ENCODE measurements around the gene ZNF827.

Gene ZNF827

DNA sequence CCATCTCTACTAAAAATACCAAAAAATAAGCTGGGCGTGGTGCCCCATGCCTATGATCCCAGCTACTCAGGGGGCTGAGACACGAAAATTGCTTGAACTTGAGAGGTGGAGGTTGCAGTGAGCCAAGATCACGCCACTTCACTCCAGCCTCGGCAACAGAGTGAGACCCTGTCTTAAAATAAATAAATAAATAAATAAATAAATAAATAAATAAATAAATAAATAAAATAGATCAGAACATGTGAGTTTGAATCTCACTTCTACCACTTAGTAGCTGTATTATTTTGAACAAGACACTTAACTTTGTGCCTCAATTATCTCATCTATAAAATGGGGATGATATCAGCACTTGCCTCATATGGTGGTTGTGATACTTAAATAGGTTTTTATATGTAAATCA, 168.5 kb downstream of the ZNF827 start:
- H3K4me3 ChIP-seq (ENCODE audit: control insufficient read depth, low read depth, low read length): no peak overlapping the region
- TF ChIP-seq, protein P1, sequence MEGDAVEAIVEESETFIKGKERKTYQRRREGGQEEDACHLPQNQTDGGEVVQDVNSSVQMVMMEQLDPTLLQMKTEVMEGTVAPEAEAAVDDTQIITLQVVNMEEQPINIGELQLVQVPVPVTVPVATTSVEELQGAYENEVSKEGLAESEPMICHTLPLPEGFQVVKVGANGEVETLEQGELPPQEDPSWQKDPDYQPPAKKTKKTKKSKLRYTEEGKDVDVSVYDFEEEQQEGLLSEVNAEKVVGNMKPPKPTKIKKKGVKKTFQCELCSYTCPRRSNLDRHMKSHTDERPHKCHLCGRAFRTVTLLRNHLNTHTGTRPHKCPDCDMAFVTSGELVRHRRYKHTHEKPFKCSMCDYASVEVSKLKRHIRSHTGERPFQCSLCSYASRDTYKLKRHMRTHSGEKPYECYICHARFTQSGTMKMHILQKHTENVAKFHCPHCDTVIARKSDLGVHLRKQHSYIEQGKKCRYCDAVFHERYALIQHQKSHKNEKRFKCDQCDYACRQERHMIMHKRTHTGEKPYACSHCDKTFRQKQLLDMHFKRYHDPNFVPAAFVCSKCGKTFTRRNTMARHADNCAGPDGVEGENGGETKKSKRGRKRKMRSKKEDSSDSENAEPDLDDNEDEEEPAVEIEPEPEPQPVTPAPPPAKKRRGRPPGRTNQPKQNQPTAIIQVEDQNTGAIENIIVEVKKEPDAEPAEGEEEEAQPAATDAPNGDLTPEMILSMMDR (IDR thresholded peaks at IDR 0.05; ENCODE audit: control insufficient read depth, insufficient read depth, low read depth, low read length, missing control alignments): no peak
- no peak for DNase-seq (ENCODE audit: low read depth)

DNA sequence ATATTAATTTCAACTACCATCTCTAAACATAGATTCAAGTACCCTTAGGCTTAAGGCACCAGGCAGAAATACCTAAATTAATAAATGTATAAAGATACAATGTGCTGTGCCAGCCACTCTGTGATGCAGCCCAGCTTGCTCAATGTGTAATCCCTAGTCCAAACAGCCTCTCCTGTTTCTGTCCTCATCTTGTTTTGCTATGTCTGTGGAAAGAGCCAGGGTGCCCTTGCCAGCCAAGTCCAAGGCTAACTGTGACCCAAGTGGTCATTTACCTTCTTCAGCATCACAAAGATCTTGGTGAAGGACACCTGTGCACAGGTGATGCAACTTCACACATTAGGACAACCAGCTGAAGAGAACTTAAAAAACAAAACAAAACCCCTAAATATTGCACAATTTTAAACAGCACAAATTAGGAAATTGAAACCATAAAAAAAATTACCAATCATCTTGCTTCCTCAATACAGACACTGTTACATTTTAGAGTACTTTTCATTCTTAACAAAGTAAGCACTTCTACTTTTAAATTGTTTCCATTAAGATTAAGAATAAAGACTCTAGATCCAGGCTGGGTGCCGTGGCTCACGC, 169.1 kb downstream of the ZNF827 start:
- no peak overlapping the region for H3K4me3 ChIP-seq (ENCODE audit: control insufficient read depth, low read depth, low read length)
- TF ChIP-seq, protein P1 (IDR thresholded peaks at IDR 0.05; ENCODE audit: control insufficient read depth, insufficient read depth, low read depth, low read length, missing control alignments): no peak
- DNase-seq (ENCODE audit: low read depth): no peak

DNA sequence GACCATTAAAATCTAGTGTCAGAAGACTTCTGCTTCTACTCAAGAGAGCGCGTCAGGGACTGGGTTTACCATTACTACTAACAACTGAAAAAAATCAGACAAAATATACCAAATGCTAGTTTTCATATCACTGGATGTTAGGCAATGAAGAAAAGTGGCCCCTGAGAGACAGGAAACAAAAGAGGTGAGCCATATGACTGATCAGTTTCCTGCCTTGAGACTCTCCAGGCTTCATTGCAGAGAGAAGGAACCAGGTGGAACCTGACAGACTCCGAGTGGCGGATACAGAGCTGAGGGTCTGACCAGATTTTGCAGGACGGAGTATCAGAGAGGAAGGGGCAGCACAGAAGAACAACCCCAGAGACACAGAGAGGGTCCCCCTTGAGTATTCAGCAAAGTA, 172.3 kb downstream of the ZNF827 start:
- TF ChIP-seq, protein P1 (IDR thresholded peaks at IDR 0.05; ENCODE audit: control insufficient read depth, insufficient read depth, low read depth, low read length, missing control alignments): no peak
- H3K4me3 ChIP-seq (ENCODE audit: control insufficient read depth, low read depth, low read length): no peak overlapping the region
- DNase-seq (ENCODE audit: low read depth): no peak

DNA sequence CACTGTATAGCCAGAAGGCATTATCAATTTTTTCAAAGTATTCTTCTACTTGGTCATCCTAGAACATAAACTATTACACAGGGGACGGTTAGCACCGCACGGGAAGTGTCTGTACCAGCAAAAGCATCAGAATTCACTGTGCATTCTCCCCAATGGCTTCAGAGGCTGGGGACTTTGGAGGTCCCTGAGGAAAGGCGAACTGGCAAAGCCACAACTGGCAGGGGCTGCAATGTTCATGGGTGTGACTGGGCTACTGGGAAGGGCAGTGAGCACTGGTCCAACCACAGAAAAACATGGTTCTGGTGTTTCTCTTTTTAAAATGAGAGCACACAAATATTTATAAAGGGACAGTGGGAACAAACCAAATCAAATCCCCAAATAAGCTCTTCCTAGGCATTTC, 175.2 kb downstream of the ZNF827 start:
- TF ChIP-seq, protein P1 (IDR thresholded peaks at IDR 0.05; ENCODE audit: control insufficient read depth, insufficient read depth, low read depth, low read length, missing control alignments): no peak
- DNase-seq (ENCODE audit: low read depth): no peak
- H3K4me3 ChIP-seq (ENCODE audit: control insufficient read depth, low read depth, low read length): no peak overlapping the region

- no peak overlapping the region for H3K4me3 ChIP-seq (ENCODE audit: control insufficient read depth, low read depth, low read length)
- DNase-seq (ENCODE audit: low read depth): no peak
- TF ChIP-seq, protein P1 (IDR thresholded peaks at IDR 0.05; ENCODE audit: control insufficient read depth, insufficient read depth, low read depth, low read length, missing control alignments): no peak
Measured at GRCh38 chr4:145762719-145763118, 175.9 kb downstream of the ZNF827 start.

- no peak for DNase-seq (ENCODE audit: low read depth)
- TF ChIP-seq, protein P1 (IDR thresholded peaks at IDR 0.05; ENCODE audit: control insufficient read depth, insufficient read depth, low read depth, low read length, missing control alignments): no peak
- H3K4me3 ChIP-seq (ENCODE audit: control insufficient read depth, low read depth, low read length): no peak overlapping the region
Measured at GRCh38 chr4:145760961-145761929, 177.4 kb downstream of the ZNF827 start.

All from AG09309 (cell line).